Fibroblast of lung (primary cell): Measurements from ENCODE around the gene YTHDC1. TPM values are rescaled to one million over a fixed set of nuclear protein-coding genes. Genes with fewer than 3 reads are reported as not detected.
"Not testable (repeated sequence)": the region's sequence is repeated elsewhere in the genome, so short reads cannot be mapped to it uniquely, and the experiment has no call there.

Experiments used
- DNase-seq, 2 donors: peaks; one replicate each; pipeline versions ENCODE4 v3.0.0 to v3.0.0-alpha.2; 2010; ENCODE audit warnings: low read depth in 2 of 2
- H2AFZ ChIP-seq: 2 replicates; pipeline ENCODE4 v1.5.1; 2012; ENCODE audit warnings: low read length, control low read depth, inconsistent platforms
- H3K27ac ChIP-seq: 2 replicates; pipeline ENCODE4 v1.5.1; 2011; ENCODE audit warnings: low read length, control low read depth; ENCODE audit not compliant: insufficient read depth
- H3K27me3 ChIP-seq: 2 replicates; pipeline ENCODE4 v1.5.1; 2011; ENCODE audit warnings: mild to moderate bottlenecking, low read length; ENCODE audit not compliant: control insufficient read depth, insufficient read depth
- H3K36me3 ChIP-seq: 2 replicates; pipeline ENCODE4 v1.5.1; 2011; ENCODE audit warnings: low read length; ENCODE audit not compliant: control insufficient read depth, insufficient read depth
- H3K4me1 ChIP-seq: 2 replicates; pipeline ENCODE4 v1.5.1; 2011; ENCODE audit warnings: low read length; ENCODE audit not compliant: control insufficient read depth, insufficient read depth; ENCODE audit errors: extremely low read depth
- H3K4me2 ChIP-seq: 2 replicates; pipeline ENCODE4 v1.5.1; 2011; ENCODE audit warnings: low read length, control low read depth; ENCODE audit not compliant: insufficient read depth; ENCODE audit errors: extremely low read depth
- H3K4me3 ChIP-seq, 4 experiments: fragments of 200-600 bp in 1 of 4; sonication (generic) in 1 of 4; replicated peaks in 1 of 4; 2 replicates each; pipeline ENCODE4 v1.5.1; 2011 to 2016; ENCODE audit warnings: low read length in 4 of 4, low read depth in 3 of 4, mild to moderate bottlenecking in 3 of 4, control low read depth in 2 of 4, inconsistent platforms in 1 of 4, mixed read lengths in 1 of 4; ENCODE audit not compliant: insufficient read depth in 1 of 4; ENCODE audit errors: control extremely low read depth in 1 of 4
- H3K79me2 ChIP-seq: 2 replicates; pipeline ENCODE4 v1.5.1; 2012; ENCODE audit warnings: mild to moderate bottlenecking, low read length, inconsistent platforms; ENCODE audit not compliant: control insufficient read depth, insufficient read depth
- H3K9ac ChIP-seq: 2 replicates; pipeline ENCODE4 v1.5.1; 2011; ENCODE audit warnings: mild to moderate bottlenecking, low read length, control low read depth; ENCODE audit not compliant: insufficient read depth
- H3K9me3 ChIP-seq: 2 replicates; pipeline ENCODE4 v1.5.1; 2012; ENCODE audit warnings: low read depth, low read length; ENCODE audit not compliant: control insufficient read depth, insufficient read depth
- H4K20me1 ChIP-seq: 2 replicates; pipeline ENCODE4 v1.5.1; 2011; ENCODE audit warnings: low read length; ENCODE audit not compliant: control insufficient read depth, insufficient read depth; ENCODE audit errors: extremely low read depth
- CTCF ChIP-seq, 2 donors: IDR thresholded peaks in 1 of 2; conservative IDR thresholded peaks in 1 of 2; 1 replicate in 1 of 2; 2 replicates in 1 of 2; pipeline ENCODE4 v1.5.1; 2011 to 2012; ENCODE audit warnings: low read length in 2 of 2, control low read depth in 1 of 2, inconsistent platforms in 1 of 2, low read depth in 1 of 2, mild to moderate bottlenecking in 1 of 2
- EZH2 ChIP-seq: IDR thresholded peaks from 2 replicates; pipeline ENCODE4 v1.5.1; 2012; ENCODE audit warnings: low read length, control low read depth, mild to moderate bottlenecking; ENCODE audit errors: missing control alignments
- polyA plus RNA-seq, 2 donors: library from polyadenylated mRNA; depleted of rRNA in 1 of 2; stranded (reverse) in 1 of 2; unstranded in 1 of 2; fragments of >200 nt; gene quantifications; 2 replicates each; pipeline ENCODE4 v1.2.1, GENCODE V29; 2011 to 2012; ENCODE audit warnings: missing spikeins in 1 of 2
- total RNA-seq: library from RNA; depleted of rRNA; stranded (reverse); fragments of >200 nt; gene quantifications from 2 replicates; pipeline ENCODE4 v1.2.1, GENCODE V29; 2014

Gene YTHDC1
- total and polyA plus RNA-seq, 2 donors (not counting 1 experiment from before 2014, with no cell fraction given) = 34.6 to 47.6 TPM

GRCh38 chr4:68287704-68288392 lies 62.0 kb downstream of the YTHDC1 start:
- no peaks in the 10 kb centered on the region for H3K79me2 ChIP-seq
- no peaks in the 10 kb centered on the region for H3K36me3 ChIP-seq
- no peak for TF ChIP-seq CTCF (conservative IDR thresholded peaks at IDR 0.05 in 1 of 2, IDR thresholded peaks at IDR 0.05 in 1 of 2; ENCODE audit: low read depth in 1 of 2, low read length in 2 of 2)
- no peak for TF ChIP-seq EZH2
- no peaks in the 10 kb centered on the region for H3K9me3 ChIP-seq
- H3K27ac ChIP-seq = no peak overlapping the region
- no peaks in the 10 kb centered on the region for H3K4me1 ChIP-seq
- H2AFZ ChIP-seq = no peak overlapping the region
- no peak overlapping the region for H3K4me2 ChIP-seq
- no peak for DNase-seq
- H3K27me3 ChIP-seq = no peaks in the 10 kb centered on the region
- no peak overlapping the region for H3K9ac ChIP-seq
- no peaks in the 10 kb centered on the region for H4K20me1 ChIP-seq
- no peak overlapping the region for H3K4me3 ChIP-seq

GRCh38 chr4:68283714-68284113 lies 66.2 kb downstream of the YTHDC1 start:
- TF ChIP-seq EZH2 (no peak), CTCF (conservative IDR thresholded peaks at IDR 0.05 in 1 of 2, IDR thresholded peaks at IDR 0.05 in 1 of 2; ENCODE audit: low read depth in 1 of 2, low read length in 2 of 2) (no peak)
- no peak for DNase-seq
- H3K27me3 ChIP-seq = no peaks in the 10 kb centered on the region
- H3K4me3 ChIP-seq = no peak overlapping the region
- no peak overlapping the region for H3K4me2 ChIP-seq
- no peaks in the 10 kb centered on the region for H4K20me1 ChIP-seq
- no peak overlapping the region for H2AFZ ChIP-seq
- H3K27ac ChIP-seq = no peak overlapping the region
- H3K36me3 ChIP-seq = no peaks in the 10 kb centered on the region
- no peaks in the 10 kb centered on the region for H3K4me1 ChIP-seq
- H3K9ac ChIP-seq = no peak overlapping the region
- H3K9me3 ChIP-seq = no peaks in the 10 kb centered on the region
- H3K79me2 ChIP-seq = no peaks in the 10 kb centered on the region

GRCh38 chr4:68283095-68283494 lies 66.8 kb downstream of the YTHDC1 start:
- DNase-seq = no peak
- no peaks in the 10 kb centered on the region for H3K36me3 ChIP-seq
- H3K9ac ChIP-seq = no peak overlapping the region
- H3K9me3 ChIP-seq = no peaks in the 10 kb centered on the region
- H2AFZ ChIP-seq = no peak overlapping the region
- no peaks in the 10 kb centered on the region for H3K79me2 ChIP-seq
- no peaks in the 10 kb centered on the region for H3K27me3 ChIP-seq
- H3K4me1 ChIP-seq = no peaks in the 10 kb centered on the region
- no peak overlapping the region for H3K4me2 ChIP-seq
- H3K27ac ChIP-seq = no peak overlapping the region
- no peak overlapping the region for H3K4me3 ChIP-seq
- TF ChIP-seq CTCF (conservative IDR thresholded peaks at IDR 0.05 in 1 of 2, IDR thresholded peaks at IDR 0.05 in 1 of 2; ENCODE audit: low read depth in 1 of 2, low read length in 2 of 2) = no peak
- TF ChIP-seq EZH2 = no peak
- H4K20me1 ChIP-seq = no peaks in the 10 kb centered on the region

- not testable (repeated sequence) for H2AFZ ChIP-seq, H3K4me1 ChIP-seq, H3K4me3 ChIP-seq, H3K36me3 ChIP-seq, DNase-seq, H3K27me3 ChIP-seq, H4K20me1 ChIP-seq, H3K9me3 ChIP-seq, H3K27ac ChIP-seq, H3K4me2 ChIP-seq, H3K79me2 ChIP-seq, H3K9ac ChIP-seq
Observed at GRCh38 chr4:68281796-68282740, 67.8 kb downstream of the YTHDC1 start.
